Measurements from ENCODE around the gene SPARC.
"Not testable (repeated sequence)": the region's sequence is repeated elsewhere in the genome, so short reads cannot be mapped to it uniquely, and the experiment has no call there.

The SPARC gene, protein sequence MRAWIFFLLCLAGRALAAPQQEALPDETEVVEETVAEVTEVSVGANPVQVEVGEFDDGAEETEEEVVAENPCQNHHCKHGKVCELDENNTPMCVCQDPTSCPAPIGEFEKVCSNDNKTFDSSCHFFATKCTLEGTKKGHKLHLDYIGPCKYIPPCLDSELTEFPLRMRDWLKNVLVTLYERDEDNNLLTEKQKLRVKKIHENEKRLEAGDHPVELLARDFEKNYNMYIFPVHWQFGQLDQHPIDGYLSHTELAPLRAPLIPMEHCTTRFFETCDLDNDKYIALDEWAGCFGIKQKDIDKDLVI

DNA sequence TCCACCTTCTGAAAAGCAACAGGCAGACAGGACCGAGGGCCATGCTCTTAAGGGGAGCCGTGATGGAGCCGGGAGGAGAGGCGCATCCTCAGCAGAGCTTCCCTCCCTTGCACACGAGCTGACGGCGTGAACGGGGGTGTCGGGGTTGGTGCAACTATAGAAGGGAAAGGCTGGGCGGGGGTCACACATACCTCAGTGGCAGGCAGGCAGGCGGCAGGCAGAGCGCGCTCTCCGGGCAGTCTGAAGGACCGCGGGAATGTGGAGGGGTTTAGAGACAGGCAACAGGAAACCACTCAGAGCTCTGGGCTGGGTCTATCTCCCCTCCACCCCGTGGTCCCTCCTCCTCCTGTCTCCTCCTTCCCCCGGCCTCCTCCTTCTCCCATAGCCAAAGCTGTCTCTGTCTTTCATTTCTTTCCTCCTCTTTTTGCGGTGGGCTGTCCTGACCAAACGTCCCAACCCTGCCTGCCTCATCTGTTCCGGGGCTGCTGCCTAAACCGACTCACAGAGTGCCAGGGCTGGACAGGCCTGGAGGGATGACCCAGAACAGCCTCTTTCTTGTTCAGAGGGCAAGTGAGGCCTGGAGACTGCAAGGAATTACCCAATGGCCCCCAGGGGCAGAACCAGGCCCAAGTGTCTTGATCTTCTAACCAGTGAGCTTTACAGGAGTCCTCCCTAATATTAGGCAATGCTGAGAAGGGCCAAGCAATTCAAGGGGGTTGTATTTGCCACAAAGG lies at the start of gene SPARC:
Gene SPARC, minus strand, starts transcription at position 242 of the 734 bp plus-strand sequence. CDS start 10,727 bp downstream, outside the sequence.
- no peak for DNase-seq (ENCODE audit: low read depth)

DNA sequence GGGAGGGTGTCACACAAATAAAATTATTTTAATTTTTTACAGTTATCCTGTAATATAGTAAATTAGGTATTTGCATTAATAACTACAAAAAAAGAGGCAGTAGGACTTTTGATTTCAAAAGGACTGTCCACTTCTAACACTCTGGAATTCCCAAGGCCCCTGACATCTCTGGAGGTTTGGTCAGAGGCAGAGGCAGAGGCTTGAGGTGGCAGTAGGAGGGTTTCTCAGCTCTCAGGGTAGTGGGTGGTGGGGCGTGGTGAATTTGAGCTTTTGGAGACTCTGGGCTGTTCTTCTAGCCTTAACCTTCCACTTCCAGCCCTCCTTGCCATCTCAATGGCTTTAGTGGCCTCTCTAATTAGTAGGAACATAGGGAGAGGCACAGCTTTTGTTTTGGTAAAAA lies 48.9 kb upstream of the SPARC start:
- no peak for DNase-seq (ENCODE audit: low read depth)

DNA sequence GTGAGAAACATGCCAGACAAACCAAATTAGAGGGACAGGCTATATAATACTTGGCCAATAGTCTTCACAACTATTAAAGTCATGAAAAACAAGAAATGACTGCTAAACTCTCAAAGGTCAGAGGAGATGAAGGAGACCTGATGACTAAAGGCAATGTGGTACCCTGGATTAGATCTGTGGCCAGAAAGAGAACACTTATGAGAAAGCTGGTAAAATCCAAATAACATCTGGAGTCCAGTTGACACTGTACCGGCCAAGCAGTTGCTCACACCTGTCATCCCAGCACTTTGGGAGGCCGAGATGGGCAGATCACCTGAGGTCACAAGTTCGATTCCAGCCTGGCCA lies 47.3 kb upstream of the SPARC start:
- no peak for DNase-seq (ENCODE audit: low read depth)

DNA sequence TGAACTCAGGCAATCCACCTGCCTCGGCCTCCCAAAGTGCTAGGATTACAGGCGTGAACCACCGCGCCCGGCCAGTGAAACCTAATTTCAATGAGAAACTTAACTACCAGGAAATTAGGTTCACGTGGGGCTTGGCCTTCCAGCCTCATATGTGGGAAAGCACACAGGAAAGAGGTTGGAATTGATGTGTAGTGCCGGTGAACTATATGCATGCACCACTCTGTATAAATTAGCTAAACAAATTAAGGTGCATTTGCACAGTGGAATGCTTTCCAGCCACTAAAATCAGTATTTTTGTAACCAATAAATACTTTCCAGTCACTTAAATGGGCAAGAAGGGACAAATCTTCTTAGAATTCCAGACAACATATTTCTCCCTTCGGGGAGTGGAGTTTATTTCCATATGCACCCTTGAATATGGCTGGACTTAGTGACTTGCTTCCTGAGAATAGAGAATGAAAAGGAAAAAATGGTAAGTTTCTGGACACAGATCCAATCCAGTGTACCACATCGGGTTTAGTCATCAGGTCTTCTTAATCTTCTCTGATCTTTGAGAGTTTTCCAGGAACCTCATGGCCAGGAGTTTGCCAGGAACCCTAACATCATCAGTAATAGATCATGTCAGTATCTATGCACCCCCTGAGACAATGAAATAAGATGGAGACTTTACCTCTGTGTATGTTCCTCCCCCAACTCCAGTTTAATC lies 46.8 kb upstream of the SPARC start:
- no peak for DNase-seq (ENCODE audit: low read depth)

DNA sequence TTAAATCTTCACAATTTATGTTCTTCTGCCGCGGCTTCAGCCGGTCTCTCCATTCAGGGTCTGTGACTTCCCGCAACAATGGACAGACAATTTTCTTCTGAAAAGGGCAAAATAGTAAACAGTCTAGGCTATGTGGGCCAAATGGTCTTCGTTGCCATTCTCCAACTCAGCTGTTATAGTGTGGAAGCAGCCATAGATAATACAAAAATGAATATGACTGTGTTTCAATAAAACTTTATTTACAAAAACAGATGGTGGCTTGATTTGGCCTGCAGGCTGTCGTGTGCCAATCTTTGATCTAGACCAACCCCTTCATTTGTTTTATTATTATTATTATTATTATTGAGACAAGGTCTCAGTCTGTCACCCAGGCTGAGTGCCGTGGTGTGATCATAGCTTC lies 43.7 kb upstream of the SPARC start:
- DNase-seq (ENCODE audit: low read depth) = no peak

DNA sequence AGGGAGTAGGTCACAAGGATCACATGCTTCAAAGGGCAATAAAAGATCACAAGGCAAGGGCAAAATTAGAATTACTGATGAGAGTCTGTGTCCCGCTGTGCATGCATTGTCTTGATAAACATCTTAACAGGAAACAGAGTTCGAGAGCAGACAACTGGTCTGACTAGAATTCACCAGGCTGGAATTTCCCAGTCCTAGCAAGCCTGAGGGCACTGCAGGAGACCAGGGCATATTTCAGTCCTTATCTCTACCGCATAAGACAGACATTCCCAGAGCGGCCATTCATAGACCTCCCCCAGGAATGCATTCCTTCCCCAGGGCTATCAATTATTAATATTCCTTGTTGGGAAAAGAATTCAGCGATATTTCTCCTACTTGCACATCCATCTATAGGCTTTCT lies 42.9 kb upstream of the SPARC start:
- not testable (repeated sequence) for DNase-seq (ENCODE audit: low read depth)

DNA sequence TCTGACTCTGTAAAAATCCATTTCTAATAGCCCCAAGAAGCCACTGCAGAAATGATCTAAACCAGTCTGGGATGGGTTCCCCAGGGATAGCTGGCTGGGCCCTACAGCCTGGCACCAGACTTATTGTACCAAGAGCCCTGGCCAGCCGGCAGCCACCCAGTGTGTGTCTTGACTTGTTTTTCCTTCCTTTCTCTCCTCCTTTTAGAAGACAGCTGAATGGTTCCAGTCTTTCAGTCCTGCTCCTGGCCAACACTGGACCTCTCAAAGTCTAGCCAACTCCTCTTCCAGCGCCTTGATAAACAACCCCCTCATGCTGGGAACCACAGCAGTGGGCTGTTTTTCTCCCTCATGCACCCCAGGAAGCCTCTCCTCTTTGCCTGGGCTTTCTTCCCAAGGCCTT lies 37.6 kb upstream of the SPARC start:
- no peak for DNase-seq (ENCODE audit: low read depth)

DNA sequence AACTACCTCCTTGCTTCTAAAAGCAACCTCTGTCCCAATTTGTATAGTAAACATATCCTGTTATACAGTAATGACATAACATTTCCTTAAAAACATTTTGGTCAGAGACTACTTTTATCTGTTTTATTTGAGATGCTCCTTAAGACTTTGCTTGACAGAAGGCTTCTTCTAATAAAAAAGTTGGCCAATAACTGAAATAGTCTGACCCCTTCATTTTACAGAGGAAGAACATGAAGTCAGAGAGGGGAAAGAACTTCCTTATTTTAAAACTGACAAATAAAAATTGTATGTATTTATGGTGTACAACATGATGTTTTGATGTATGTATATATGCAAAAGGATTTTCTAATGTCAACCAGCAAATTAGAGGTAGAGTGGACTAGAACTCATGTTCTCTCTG lies 35.8 kb upstream of the SPARC start:
- DNase-seq (ENCODE audit: low read depth) = no peak

DNA sequence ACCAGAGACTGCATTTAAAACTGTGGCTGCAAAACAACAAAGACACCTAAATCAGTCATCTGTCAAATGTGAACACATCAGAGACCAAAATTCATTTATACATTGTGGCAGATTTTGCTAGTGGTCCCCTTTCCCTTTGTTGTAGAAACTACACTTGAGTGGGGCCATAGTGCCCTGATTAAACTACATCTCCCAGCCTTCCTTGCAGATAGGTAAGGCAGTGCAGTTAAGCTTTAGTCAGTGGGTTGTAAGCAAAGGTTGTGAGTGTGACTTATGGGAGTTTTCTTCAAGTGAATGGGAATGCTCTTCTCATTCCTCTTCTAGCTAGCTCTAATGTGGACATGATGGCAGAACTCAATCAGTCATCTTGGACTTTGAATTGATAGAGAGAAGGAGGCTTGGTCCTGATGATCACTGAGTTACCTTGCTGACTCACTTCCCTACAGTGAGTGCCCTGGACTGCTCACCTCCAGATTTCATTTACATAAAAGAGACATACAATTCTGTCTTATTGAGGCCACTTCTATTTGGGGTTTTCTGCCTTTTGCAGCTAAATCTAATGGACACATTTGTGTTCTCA lies 35.2 kb upstream of the SPARC start:
- DNase-seq (ENCODE audit: low read depth) = no peak

DNA sequence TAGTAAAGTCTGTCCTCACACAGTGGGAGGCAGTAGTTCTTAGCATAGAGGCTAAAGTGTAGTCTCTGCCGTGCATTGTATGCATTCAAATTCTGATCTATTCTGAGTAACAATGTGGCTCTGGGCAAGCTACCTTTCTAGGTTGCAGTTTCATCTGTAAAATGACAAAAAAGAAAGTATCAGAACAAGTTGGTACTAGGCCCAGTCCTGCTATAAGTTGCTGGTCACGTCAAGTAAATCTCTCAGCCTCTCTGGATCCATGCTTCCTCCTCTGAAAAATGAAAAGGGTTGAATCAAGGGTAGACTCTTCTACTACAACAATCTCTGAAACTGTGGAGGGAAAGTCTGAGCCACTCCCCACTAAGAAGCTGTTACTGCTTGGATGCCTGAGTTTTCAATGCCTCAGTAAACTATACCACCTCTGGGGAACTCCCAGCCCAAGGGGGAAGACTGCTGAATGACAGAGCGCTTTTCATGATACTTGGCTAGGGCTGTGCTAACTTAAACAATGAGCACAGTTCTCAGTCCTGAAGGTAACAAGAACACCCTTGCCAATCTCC lies 34.5 kb upstream of the SPARC start:
- DNase-seq (ENCODE audit: low read depth) = no peak

DNA sequence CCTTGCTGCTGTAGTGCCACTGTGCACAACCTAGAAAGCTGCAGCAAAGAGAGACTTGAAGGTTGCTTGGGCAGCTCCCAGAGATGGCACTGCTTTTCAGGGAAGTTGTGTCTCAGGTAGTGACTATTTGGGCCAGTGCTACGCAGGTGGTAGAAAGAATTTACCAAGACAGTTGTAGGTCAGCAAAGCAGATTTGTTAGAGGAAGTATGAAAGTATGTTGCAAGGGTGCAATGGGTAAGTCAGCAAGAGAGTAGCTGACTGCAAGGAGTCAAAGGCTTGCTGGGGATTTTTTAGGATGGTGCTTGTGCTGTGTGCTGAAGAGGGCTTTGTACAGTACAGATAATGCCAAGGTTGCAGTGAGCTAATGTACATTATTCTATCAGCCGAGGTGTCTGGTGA lies 33.5 kb upstream of the SPARC start:
- no peak for DNase-seq (ENCODE audit: low read depth)

DNA sequence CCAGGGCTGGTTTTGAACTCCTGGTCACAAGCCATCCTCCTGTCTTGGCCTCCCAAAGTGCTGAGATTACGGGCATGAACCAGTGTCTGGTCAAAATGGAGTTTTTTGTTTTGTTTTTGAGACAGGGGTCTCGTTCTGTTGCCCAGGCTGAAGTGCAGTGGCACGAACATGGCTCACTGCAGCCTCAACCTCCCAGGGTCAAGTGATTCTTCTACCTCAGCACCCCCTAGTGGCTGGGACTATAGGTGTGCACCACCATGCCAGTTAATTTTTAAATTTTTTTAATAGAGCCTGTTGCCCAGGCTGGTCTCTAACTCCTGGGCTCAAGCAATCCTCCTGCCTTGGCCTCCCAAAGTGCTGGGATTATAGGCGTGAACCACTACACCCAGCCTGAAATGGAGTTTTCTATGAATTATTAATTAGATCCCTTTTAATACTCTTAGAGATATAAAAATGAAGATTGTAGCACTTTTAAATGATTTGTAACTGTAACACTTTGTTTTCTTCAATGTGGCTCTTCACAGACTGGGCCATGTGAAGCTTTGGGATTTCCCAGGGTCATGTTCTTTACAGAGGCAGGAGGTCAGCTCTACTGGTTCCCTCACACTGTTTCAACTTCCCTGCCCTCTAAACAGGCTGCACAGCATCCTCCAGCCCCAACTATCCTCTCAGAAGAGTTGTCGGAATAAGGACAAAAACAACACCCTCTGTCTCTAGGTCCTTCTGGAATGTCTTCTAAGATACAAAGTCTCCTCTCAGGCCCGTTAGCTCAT lies 32.7 kb upstream of the SPARC start:
- no peak for DNase-seq (ENCODE audit: low read depth)

DNA sequence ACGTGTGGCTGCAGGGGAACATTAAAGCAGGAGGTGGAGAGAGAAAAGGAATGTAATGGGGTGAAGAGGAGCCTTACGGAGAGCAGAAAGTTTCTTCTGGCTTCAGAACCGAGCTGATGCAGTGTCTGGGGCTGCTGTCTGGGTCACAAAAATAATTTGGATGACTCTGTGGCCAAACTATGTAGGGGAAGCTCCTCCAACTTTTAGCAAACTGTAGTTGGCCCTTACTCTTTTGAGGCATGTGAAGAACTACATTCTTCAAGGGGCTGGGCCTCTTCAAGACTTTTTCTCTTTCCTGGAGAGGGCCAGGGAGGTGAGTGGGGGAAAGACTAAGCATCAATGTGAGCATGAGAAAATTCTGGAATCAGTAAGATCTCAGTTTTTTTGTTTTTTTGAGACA lies 31.9 kb upstream of the SPARC start:
- no peak for DNase-seq (ENCODE audit: low read depth)

DNA sequence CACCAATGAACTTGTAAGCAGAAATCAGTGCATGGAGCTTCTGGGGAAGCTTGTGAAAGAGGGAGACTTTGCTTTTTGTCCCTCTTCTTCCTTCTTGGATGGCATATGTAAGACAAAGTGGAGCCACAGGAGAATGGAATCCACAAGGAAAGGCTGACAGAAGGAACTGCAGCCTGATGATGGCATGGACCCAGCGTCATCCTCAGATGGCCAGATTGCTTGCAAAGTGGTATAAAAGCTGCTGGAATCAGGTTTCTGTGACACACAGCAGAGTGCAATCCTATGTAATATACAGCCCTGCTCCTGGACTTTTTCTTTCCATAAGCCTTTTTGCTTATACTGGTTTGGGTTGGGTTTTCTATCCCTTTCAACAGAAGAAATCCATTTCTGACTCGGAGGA lies 31.4 kb upstream of the SPARC start:
- no peak for DNase-seq (ENCODE audit: low read depth)

DNA sequence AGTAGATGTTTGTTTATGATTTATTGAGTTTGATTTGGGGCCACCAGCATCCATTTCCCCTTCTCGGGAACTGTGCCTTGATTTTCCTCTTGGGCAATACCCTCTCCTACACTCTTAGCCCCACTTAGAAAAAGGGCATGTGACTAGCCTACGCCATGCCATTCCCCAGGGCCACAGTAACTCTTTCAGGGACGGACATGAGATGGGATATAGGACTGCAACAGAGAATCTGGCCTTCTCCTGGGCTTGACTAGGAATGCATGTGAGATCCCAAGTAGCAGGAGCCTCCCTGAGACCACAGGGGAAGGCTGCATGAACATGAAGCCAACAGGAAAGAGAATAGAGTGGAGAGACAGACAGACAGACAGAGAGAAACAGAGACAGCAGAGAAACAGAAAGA lies 30.7 kb upstream of the SPARC start:
- no peak for DNase-seq (ENCODE audit: low read depth)

DNA sequence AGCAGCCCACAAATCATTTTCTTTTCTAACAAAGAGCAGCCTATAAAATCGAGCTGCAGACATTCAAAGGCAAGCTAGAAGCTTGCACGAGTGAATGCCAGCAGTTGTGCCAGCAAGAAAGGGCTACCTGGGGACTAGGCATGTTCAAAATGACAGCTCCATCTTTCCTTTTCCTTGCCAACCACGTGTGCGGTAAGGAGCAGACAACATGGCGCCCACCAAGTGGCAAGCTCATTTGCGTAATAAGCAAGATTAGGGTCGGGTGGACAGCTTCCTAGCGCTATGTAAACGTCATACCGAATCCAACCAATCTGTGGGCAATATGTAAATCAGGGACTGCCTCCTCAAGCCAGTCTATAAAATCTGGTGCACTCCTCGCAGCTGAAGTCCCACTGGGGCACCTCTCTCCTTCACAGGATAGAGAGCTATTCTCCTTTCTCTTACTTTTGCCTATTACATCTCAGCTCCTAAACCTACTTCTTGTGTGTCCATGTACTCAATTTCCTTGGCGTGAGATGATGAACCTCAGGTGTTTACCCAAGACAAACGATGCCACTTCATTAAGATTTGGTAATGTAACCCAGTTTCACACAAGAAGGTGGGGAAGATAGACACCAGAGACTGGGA lies 22.5 kb upstream of the SPARC start:
- DNase-seq (ENCODE audit: low read depth) = no peak

DNA sequence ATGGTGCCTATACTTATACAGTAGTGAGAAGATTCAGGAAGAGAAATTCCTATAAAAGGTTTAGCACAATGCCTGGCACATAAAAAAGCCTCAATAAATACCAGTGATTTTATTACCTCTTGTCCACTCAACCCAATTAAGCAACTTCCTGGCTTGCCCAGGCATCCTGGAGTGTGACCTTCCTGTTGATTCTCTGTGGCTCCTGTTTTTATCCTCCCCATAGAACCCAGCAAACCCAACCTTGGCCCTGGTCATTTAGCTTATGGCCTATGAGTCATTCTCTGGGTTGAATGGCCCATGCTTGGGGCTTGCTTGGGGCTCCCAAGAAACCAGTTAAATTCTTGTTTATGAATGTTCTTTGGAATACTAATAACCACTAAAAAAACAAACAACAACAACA lies 21.4 kb upstream of the SPARC start:
- no peak for DNase-seq (ENCODE audit: low read depth)

DNA sequence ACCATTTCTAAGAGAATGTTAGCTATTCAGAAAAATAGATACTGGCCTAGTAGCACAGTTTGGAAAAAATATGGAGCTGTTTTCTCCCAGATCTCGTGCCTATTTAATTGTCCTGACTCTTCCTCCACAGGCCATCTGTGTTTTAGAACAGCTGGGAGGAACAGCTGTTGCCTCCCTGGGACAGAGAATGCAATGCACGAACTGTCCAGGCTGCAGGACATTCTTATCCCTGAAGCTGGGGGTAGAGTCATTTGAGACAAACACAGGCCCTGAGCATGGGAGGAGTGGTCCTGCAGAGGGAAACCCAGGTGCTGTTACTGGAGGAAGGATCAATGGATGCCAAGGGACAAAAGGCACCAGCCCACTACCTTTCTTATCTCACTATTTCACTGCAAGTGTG lies 20.9 kb upstream of the SPARC start:
- no peak for DNase-seq (ENCODE audit: low read depth)

DNA sequence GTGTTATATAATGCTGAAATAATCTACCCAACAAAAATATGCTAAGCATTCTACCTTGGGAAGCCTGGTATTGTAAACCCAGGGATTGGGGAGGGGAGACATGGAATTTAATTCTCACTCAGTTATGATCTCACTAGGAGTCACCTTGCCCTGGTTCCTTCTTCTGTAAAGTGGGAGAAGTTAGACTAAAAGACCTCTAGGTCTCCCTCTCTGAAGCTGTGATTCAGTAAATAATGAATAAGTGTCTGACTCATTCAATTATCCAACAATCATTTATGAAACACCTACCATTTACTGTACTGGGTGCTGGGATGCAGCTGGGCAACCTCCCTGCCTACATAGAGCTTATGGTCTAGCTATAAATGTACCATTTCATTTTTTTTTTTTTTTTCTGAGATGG lies 20.2 kb upstream of the SPARC start:
- no peak for DNase-seq (ENCODE audit: low read depth)

DNA sequence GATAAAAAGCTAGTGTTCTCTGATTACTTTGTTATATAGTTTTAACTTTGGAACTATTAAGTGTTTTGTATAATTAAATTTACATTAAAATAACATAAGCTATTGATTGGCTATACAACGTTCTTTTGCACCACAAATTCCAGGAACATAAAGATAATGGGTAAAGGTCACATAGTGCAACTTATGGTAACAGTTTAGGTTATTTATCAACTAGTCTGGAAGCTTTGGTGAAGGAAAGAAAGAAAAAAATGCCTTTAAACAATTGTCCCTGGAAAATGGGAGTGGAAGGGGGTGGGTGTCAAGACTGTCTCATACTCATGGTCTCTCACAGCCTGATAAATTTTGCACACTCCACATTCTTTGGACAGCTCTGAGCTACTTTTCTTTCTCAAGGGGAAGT lies 17.1 kb upstream of the SPARC start:
- DNase-seq (ENCODE audit: low read depth) = no peak

DNA sequence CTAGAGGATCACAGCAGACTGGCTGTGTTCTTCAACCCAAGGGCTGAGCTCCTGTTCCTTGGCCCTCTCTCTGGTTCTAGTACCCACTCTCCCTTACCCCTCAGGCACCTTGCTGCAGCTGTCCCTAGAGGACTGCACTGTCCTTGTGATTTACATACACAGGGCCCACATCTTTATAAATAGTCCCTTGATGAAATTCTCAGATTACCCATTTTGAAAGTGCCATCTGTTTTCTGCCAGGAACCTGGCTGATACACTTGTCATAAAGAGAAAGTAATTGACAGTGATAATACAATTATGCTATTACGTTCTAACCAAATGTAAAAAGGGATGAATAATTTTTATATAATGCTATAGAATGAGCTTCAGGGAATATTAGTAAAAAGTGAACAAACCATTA lies 16.5 kb upstream of the SPARC start:
- no peak for DNase-seq (ENCODE audit: low read depth)

Data from activated T-cell treated with anti-CD3 and anti-CD28 coated beads for 48 hours (primary cell).